ENCODE results near the gene MARCHF2.

The MARCHF2 gene

GRCh38 chr19:8473648-8474476 lies 60.8 kb downstream of the MARCHF2 start:
- DNase-seq (ENCODE audit: extremely low read depth, low read depth), result no peak
- no peak for TF ChIP-seq CTCF (IDR thresholded peaks at IDR 0.05; ENCODE audit: low read depth, low read length, missing control alignments)
- no peak overlapping the region for H3K4me3 ChIP-seq (replicated peaks; ENCODE audit: low read depth, low read length)

DNA sequence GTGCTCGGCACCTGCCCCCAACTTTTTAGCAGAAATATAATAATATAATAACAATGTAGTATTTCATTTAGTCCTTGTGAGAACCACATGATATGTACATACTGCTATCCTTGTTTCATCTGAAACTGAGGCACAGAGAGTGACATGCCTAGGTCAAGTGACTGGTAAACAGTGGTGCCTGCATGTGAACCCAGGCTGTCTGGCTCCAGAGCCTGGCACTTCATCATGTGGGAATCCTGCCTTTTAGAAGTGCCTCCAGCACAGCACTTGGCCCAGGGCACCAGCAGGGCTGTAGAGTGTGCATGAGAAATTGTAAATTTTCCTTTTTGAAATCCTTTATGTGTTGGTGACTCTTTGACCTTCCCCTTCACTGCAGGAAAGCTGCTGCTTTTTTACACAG lies 61.9 kb downstream of the MARCHF2 start:
- H3K4me3 ChIP-seq (replicated peaks; ENCODE audit: low read depth, low read length), result no peak overlapping the region
- no peak for TF ChIP-seq CTCF (IDR thresholded peaks at IDR 0.05; ENCODE audit: low read depth, low read length, missing control alignments)
- DNase-seq (ENCODE audit: extremely low read depth, low read depth), result no peak

DNA sequence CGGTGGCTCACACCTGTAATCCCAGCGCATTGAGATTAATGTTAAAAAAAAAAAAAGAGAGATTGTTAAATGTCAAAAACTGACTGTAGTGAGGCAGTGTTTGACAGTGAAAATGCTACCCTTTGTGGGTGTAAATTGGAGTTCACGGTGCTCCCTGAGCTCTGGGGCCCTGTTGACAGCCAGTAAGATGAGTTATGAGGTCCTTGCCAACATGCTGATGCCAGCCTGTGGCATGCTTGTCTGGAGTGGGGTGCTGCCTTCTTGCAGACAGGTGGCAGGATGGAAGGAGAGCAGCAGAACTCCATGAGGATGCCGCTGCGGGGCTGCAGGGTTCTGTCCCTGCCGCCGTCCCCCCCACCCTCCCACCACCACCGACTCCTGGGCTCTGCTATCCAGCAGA lies 63.4 kb downstream of the MARCHF2 start:
- TF ChIP-seq CTCF (IDR thresholded peaks at IDR 0.05; ENCODE audit: low read depth, low read length, missing control alignments), result no peak
- DNase-seq (ENCODE audit: extremely low read depth, low read depth), result no peak
- no peak overlapping the region for H3K4me3 ChIP-seq (replicated peaks; ENCODE audit: low read depth, low read length)

GRCh38 chr19:8477889-8478288 lies 64.8 kb downstream of the MARCHF2 start:
- H3K4me3 ChIP-seq (replicated peaks; ENCODE audit: low read depth, low read length), result no peak overlapping the region
- DNase-seq (ENCODE audit: extremely low read depth, low read depth), result no peak
- TF ChIP-seq CTCF (IDR thresholded peaks at IDR 0.05; ENCODE audit: low read depth, low read length, missing control alignments), result no peak

- DNase-seq (ENCODE audit: extremely low read depth, low read depth), result no peak
- H3K4me3 ChIP-seq (replicated peaks; ENCODE audit: low read depth, low read length), result no peak overlapping the region
- no peak for TF ChIP-seq CTCF (IDR thresholded peaks at IDR 0.05; ENCODE audit: low read depth, low read length, missing control alignments)
Observed at GRCh38 chr19:8478598-8478997, 65.5 kb downstream of the MARCHF2 start.

DNA sequence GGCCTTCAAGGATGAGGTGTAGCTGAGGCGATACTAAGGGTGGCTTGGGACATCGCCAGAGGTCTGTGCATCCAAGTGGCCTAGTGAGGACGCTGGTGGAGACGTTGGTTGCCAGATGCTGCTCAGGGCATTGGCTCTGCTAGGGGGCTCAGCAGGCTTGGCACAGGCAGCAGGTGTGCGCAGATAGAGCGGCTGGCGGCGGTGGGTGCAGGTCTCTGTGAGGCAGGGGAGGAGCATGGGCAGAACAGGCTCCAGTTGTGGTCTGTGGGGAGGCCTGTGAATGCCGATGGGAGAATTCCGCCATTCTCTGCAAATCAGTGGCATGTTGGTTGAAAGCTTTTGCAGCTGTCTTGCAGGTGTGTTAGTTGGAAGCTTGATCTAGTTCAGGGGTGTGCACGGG lies 68.1 kb downstream of the MARCHF2 start:
- DNase-seq (ENCODE audit: extremely low read depth, low read depth), result no peak
- TF ChIP-seq CTCF (IDR thresholded peaks at IDR 0.05; ENCODE audit: low read depth, low read length, missing control alignments), result no peak
- H3K4me3 ChIP-seq (replicated peaks; ENCODE audit: low read depth, low read length), result no peak overlapping the region

DNA sequence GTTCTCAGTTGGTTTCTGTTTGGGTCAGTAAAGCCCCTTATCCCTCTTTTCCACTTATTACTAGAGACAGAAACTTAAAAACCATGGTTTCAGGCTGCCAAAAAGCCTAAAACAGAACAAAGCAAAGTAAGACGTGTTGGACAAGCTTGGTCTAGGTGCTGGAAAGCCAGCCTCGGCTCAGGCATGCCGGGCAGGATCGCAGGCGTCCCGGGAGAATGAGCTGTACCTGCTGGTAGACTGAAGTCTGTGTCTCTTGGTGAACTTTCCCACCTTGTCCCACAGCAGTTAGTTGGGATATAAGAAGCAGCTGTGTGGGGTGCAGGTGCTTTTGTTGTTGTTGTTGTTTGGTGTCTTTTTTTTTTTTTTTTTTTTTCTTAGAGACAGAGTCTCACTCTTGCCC lies 68.5 kb downstream of the MARCHF2 start:
- DNase-seq (ENCODE audit: extremely low read depth, low read depth), result no peak
- no peak overlapping the region for H3K4me3 ChIP-seq (replicated peaks; ENCODE audit: low read depth, low read length)
- TF ChIP-seq CTCF (IDR thresholded peaks at IDR 0.05; ENCODE audit: low read depth, low read length, missing control alignments), result no peak
